Activated CD8-positive, alpha-beta memory T cell treated with anti-CD3 and anti-CD28 coated beads for 48 hours (primary cell): ENCODE measurements around the gene TESMIN.

Experiments used
- DNase-seq, 3 experiments: peaks; one replicate each; pipeline ENCODE4 v3.0.0-alpha.2; 2020; ENCODE audit warnings: low read depth in 2 of 3, low spot score in 2 of 3

TESMIN gene

GRCh38 chr11:68763181-68763721, 11.9 kb upstream of the TESMIN start:
- no peak for DNase-seq

- no peak for DNase-seq
Measured at GRCh38 chr11:68762481-68762880, 11.2 kb upstream of the TESMIN start.

- DNase-seq = no peak
Measured at GRCh38 chr11:68761801-68762200, 10.5 kb upstream of the TESMIN start.

- no peak for DNase-seq
Measured at GRCh38 chr11:68759991-68760390, 8.7 kb upstream of the TESMIN start.

- DNase-seq = no peak
Measured at GRCh38 chr11:68757711-68758110, 6.4 kb upstream of the TESMIN start.

- DNase-seq = no peak
Measured at GRCh38 chr11:68756171-68756766, 4.9 kb upstream of the TESMIN start.

- DNase-seq = no peak
Measured at GRCh38 chr11:68753300-68753699, 2.0 kb upstream of the TESMIN start.

GRCh38 chr11:68751004-68751325, 355 bp downstream of the TESMIN start:
- DNase-seq = no peak

GRCh38 chr11:68750195-68751003, 921 bp downstream of the TESMIN start:
- peak in 1 of 3 experiments; percentile 5 for DNase-seq

GRCh38 chr11:68749229-68750123, 1.8 kb downstream of the TESMIN start:
- no peak for DNase-seq

GRCh38 chr11:68748061-68748460, 3.3 kb downstream of the TESMIN start:
- DNase-seq = no peak

- DNase-seq = no peak
Measured at GRCh38 chr11:68743539-68743938, 7.8 kb downstream of the TESMIN start.

- DNase-seq = no peak
Measured at GRCh38 chr11:68741463-68741862, 9.9 kb downstream of the TESMIN start.

- no peak for DNase-seq
Measured at GRCh38 chr11:68735646-68736045, 15.7 kb downstream of the TESMIN start.

- no peak for DNase-seq
Measured at GRCh38 chr11:68735125-68735524, 16.2 kb downstream of the TESMIN start.

GRCh38 chr11:68734111-68734510, 17.2 kb downstream of the TESMIN start:
- DNase-seq = no peak

- DNase-seq = no peak
Measured at GRCh38 chr11:68727783-68728182, 23.5 kb downstream of the TESMIN start.

GRCh38 chr11:68724293-68724692, 27.0 kb downstream of the TESMIN start:
- DNase-seq = no peak

GRCh38 chr11:68722143-68722542, 29.2 kb downstream of the TESMIN start:
- DNase-seq = no peak

- DNase-seq = no peak
Measured at GRCh38 chr11:68721075-68721474, 30.2 kb downstream of the TESMIN start.

- DNase-seq = no peak
Measured at GRCh38 chr11:68715456-68716122, 35.7 kb downstream of the TESMIN start.
